Left ventricle myocardium inferior (tissue), 1 donor: ENCODE results near the gene COMMD2. TPM values are rescaled to one million over a fixed set of nuclear protein-coding genes. Genes with fewer than 3 reads are reported as not detected.

Experiments used
- DNase-seq: peaks from one replicate; pipeline ENCODE4 v3.0.0-alpha.2; 2020
- H3K27ac ChIP-seq: fragments of 200-600 bp; replicated peaks from 2 replicates; pipeline ENCODE4 v1.8.0; 2021
- H3K27me3 ChIP-seq: fragments of 200-600 bp; 2 replicates; pipeline ENCODE4 v1.8.0; 2021; ENCODE audit warnings: low read depth
- H3K36me3 ChIP-seq: fragments of 200-600 bp; 2 replicates; pipeline ENCODE4 v1.8.0; 2021
- H3K4me1 ChIP-seq: fragments of 200-600 bp; 2 replicates; pipeline ENCODE4 v1.8.0; 2021
- H3K4me3 ChIP-seq: fragments of 200-600 bp; 2 replicates; pipeline ENCODE4 v1.8.0; 2021; ENCODE audit warnings: mild to moderate bottlenecking, moderate library complexity
- H3K9me3 ChIP-seq: fragments of 200-600 bp; replicated peaks from 2 replicates; pipeline ENCODE4 v1.8.0; 2021
- CTCF ChIP-seq: fragments of 200-600 bp; IDR thresholded peaks from 2 replicates; pipeline ENCODE4 v1.8.0; 2021; ENCODE audit warnings: antibody characterized with exemption, mild to moderate bottlenecking, borderline replicate concordance
- intact Hi-C: fragments of 100-400 bp; cut with micrococcal nuclease; formaldehyde crosslinking; loops from one replicate; pipeline ENCODE4 v1.11.0; 2022
- total RNA-seq: library from RNA; stranded (reverse); fragmentation: NEBNext Ultra II Directional; extraction: Animal tissue kit (Norgen Biotek cat#: 25700); gene quantifications from one replicate; pipeline ENCODE4 v1.2.1, GENCODE V29; 2021
- donor health status: DM: no; HTN: yes; CAD: no; lungs with severe emphysema.

COMMD2 gene
- total RNA-seq, 1 donor from 2014 or later: 18.4 TPM

DNA sequence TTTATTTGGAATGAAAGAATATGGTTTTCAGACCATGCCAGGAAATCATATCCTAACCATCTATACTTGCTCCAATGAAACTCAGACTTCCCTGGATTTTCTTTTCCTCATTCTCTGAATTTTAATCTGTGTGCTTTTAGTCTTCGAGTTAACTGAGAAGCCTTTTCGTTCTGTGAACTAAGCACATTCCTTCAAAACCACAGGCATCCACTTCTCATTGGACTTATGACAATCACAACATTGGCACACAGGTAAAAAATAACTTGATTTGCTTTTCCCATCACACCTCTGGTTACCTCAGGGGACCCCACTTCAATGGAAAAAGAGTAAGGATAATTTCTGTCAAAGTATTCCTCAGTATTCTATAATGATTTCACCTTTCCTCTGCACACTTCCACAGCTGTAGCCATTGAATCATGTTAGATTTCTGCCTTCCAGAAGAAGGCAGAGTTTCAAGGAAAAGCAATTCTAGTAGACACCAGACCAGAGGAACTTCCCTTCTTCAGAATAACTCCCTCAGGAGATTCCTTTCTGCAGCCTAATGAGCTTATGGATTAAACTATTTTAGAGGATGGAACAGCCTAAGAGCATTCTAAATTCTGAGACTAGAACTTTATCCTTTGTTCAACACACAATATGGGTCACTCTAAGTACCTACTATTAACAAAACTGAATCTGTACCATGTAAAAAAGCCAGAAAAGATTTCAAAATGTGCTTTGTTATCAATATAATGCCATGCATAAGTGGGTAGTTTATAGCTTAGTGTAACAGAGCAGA lies 15.9 kb downstream of the COMMD2 start:
- TF ChIP-seq CTCF: no peak
- no peak overlapping the region for H3K4me3 ChIP-seq
- intact Hi-C loops: no loop called here
- no peak for DNase-seq
- H3K27ac ChIP-seq: no peak overlapping the region
- no peaks in the 10 kb centered on the region for H3K9me3 ChIP-seq
- no peaks in the 10 kb centered on the region for H3K4me1 ChIP-seq
- H3K27me3 ChIP-seq: no peaks in the 10 kb centered on the region
- peaks cover 25% of the 10 kb centered on the region for H3K36me3 ChIP-seq

GRCh38 chr3:149732234-149732633 lies 20.1 kb downstream of the COMMD2 start:
- intact Hi-C loops: no loop called here
- TF ChIP-seq CTCF: no peak
- H3K27ac ChIP-seq: no peak overlapping the region
- DNase-seq: no peak
- no peaks in the 10 kb centered on the region for H3K9me3 ChIP-seq
- no peaks in the 10 kb centered on the region for H3K36me3 ChIP-seq
- no peaks in the 10 kb centered on the region for H3K27me3 ChIP-seq
- H3K4me1 ChIP-seq: no peaks in the 10 kb centered on the region
- H3K4me3 ChIP-seq: no peak overlapping the region

- Histone ChIP-seq H3K27ac (no peak overlapping the region), H3K9me3 (no peaks in the 10 kb centered on the region), H3K4me3 (no peak overlapping the region), H3K27me3 (no peaks in the 10 kb centered on the region), H3K4me1 (no peaks in the 10 kb centered on the region), H3K36me3 (no peaks in the 10 kb centered on the region)
- no peak for TF ChIP-seq CTCF
- no peak for DNase-seq
- intact Hi-C loops: no loop called here
Measured at GRCh38 chr3:149727656-149728055, 24.6 kb downstream of the COMMD2 start.

GRCh38 chr3:149726716-149727407 lies 25.4 kb downstream of the COMMD2 start:
- intact Hi-C loops: no loop called here

DNA sequence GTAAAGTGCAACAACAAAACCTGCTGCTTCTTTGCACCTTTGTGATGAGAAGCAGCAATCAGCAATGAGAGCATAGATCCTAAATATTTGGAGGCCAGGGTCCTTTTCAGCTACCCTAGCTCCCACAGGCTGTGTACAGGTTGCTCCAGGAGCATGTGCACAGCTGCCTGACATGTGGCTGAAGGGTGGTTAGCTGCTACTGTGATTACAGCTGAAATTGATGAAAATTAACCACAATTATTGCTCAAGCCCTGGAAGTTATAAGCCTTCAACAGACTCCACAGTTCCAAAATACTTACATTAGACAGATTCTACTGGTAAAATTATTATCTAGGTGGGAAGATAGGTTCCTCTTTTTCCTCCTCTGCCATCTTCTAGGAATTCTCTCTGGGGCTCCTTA lies 28.5 kb downstream of the COMMD2 start:
- intact Hi-C loops: no loop called here
- H3K4me3 ChIP-seq: no peak overlapping the region
- TF ChIP-seq CTCF: no peak
- no peaks in the 10 kb centered on the region for H3K27me3 ChIP-seq
- no peaks in the 10 kb centered on the region for H3K4me1 ChIP-seq
- no peak for DNase-seq
- H3K36me3 ChIP-seq: no peaks in the 10 kb centered on the region
- H3K27ac ChIP-seq: no peak overlapping the region
- H3K9me3 ChIP-seq: peaks cover 19% of the 10 kb centered on the region

More at GRCh38 chr3:149726716-149727407, 25.4 kb downstream of the COMMD2 start:
- no peaks in the 10 kb centered on the region for H3K36me3 ChIP-seq
- no peak for TF ChIP-seq CTCF
- H3K27me3 ChIP-seq: no peaks in the 10 kb centered on the region
- no peaks in the 10 kb centered on the region for H3K9me3 ChIP-seq
- H3K4me1 ChIP-seq: no peaks in the 10 kb centered on the region
- H3K4me3 ChIP-seq: no peak overlapping the region
- H3K27ac ChIP-seq: no peak overlapping the region
- no peak for DNase-seq
